Endothelial cell of umbilical vein (primary cell): ENCODE results near the gene RASGRF1. TPM values are rescaled to one million over a fixed set of nuclear protein-coding genes. Genes with fewer than 3 reads are reported as not detected.
"Not testable (repeated sequence)": the region's sequence is repeated elsewhere in the genome, so short reads cannot be mapped to it uniquely, and the experiment has no call there.

Experiments used
- BruUV-seq: library from RNA; stranded (reverse); fragments of 400-500 nt; replicated peaks from 2 replicates; lab custom pipeline; 2021; lab: Mats Ljungman, UMichigan
- CTCF ChIA-PET: fragments of 300-600, 350-600 bp; sonication (Branson Sonifier 250); formaldehyde crosslinking; loops from one replicate; lab custom pipeline; 2021; ENCODE audit warnings: antibody characterized with exemption, inconsistent platforms; lab: Charles Lee
- POLR2A ChIA-PET: fragments of 300-600, 350-600 bp; sonication (Branson Sonifier 250); formaldehyde crosslinking; loops from one replicate; lab custom pipeline; 2021; ENCODE audit warnings: antibody characterized with exemption, inconsistent platforms; lab: Charles Lee
- DNase-seq: peaks from one replicate; pipeline ENCODE4 v3.0.0-alpha.2; 2011; ENCODE audit warnings: low read depth, low spot score
- FAIRE-seq: peaks from 2 replicates; lab custom pipeline; 2011; peaks lifted over from hg19 to GRCh38; lab: Jason Lieb, UNC
- H2AFZ ChIP-seq: 2 replicates; pipeline ENCODE4 v1.6.0; 2012; ENCODE audit warnings: low read depth, low read length, control low read depth, inconsistent platforms
- H3K27ac ChIP-seq: 2 replicates; pipeline ENCODE4 v1.5.1; 2011; ENCODE audit warnings: low read depth, mild to moderate bottlenecking, control low read depth, low read length, moderate library complexity; ENCODE audit not compliant: insufficient read depth
- H3K27me3 ChIP-seq, 2 experiments: 2 replicates each; pipeline versions ENCODE4 v1.6.0 to v1.6.1; 2011; ENCODE audit warnings: low read length in 2 of 2, mixed read lengths in 1 of 2; ENCODE audit not compliant: control insufficient read depth in 2 of 2, insufficient read depth in 2 of 2
- H3K36me3 ChIP-seq, 2 experiments: 2 replicates in 1 of 2; 3 replicates in 1 of 2; pipeline ENCODE4 v1.5.1; 2011; ENCODE audit warnings: low read length in 2 of 2, mild to moderate bottlenecking in 1 of 2, moderate library complexity in 1 of 2; ENCODE audit not compliant: control insufficient read depth in 2 of 2, insufficient read depth in 2 of 2; ENCODE audit errors: extremely low read depth in 1 of 2
- H3K4me1 ChIP-seq: 3 replicates; pipeline ENCODE4 v1.5.1; 2011; ENCODE audit warnings: mild to moderate bottlenecking, low read length; ENCODE audit not compliant: control insufficient read depth, insufficient read depth; ENCODE audit errors: extremely low read depth
- H3K4me2 ChIP-seq: 2 replicates; pipeline ENCODE4 v1.6.1; 2011; ENCODE audit warnings: low read length, control low read depth, mixed read lengths; ENCODE audit not compliant: insufficient read depth
- H3K4me3 ChIP-seq, 3 experiments: fragments of 200-600 bp in 1 of 3; sonication (generic), shearing (Covaris generic) in 1 of 3; replicated peaks in 1 of 3; 2 replicates each; pipeline ENCODE4 v1.5.1; 2011 to 2016; ENCODE audit warnings: control low read depth in 3 of 3, low read length in 3 of 3, mild to moderate bottlenecking in 2 of 3, inconsistent platforms in 1 of 3, low read depth in 1 of 3, moderate library complexity in 1 of 3; ENCODE audit not compliant: insufficient read depth in 1 of 3
- H3K79me2 ChIP-seq: 2 replicates; pipeline ENCODE4 v1.6.0; 2012; ENCODE audit warnings: low read length, inconsistent platforms; ENCODE audit not compliant: control insufficient read depth, insufficient read depth
- H3K9ac ChIP-seq: replicated peaks from 2 replicates; pipeline ENCODE3; 2011; ENCODE audit warnings: low read length, control low read depth; ENCODE audit not compliant: insufficient read depth; ENCODE audit errors: extremely low read depth
- H3K9me1 ChIP-seq: replicated peaks from 3 replicates; pipeline ENCODE4 v1.6.0; 2011; ENCODE audit warnings: mild to moderate bottlenecking, low read length; ENCODE audit not compliant: control insufficient read depth, insufficient read depth; ENCODE audit errors: extremely low read depth
- H3K9me3 ChIP-seq: replicated peaks from 2 replicates; pipeline ENCODE4 v1.5.1; 2012; ENCODE audit warnings: low read length, inconsistent platforms; ENCODE audit not compliant: control insufficient read depth, insufficient read depth
- H4K20me1 ChIP-seq: replicated peaks from 2 replicates; pipeline ENCODE3; 2011; ENCODE audit warnings: mild to moderate bottlenecking, low read length; ENCODE audit not compliant: control insufficient read depth, insufficient read depth; ENCODE audit errors: extremely low read depth
- MYC ChIP-seq: IDR thresholded peaks from one replicate; pipeline ENCODE4 v1.6.1; 2011; ENCODE audit warnings: mild to moderate bottlenecking, low read depth, low read length
- dilution Hi-C: fragments of 300-500 bp; cut with MboI; formaldehyde crosslinking; loops from one replicate; pipeline ENCODE4 v1.15.0; 2019; ENCODE audit warnings: low sequenced_read_pairs; ENCODE audit not compliant: extremely low pct_ligation_motif_present
- intact Hi-C: fragments of 100-400 bp; cut with micrococcal nuclease; formaldehyde crosslinking; loops from one replicate; pipeline ENCODE4 v1.10.0; 2022
- polyA plus RNA-seq, 4 experiments: library from polyadenylated mRNA; depleted of rRNA in 3 of 4; stranded (reverse) in 3 of 4; unstranded in 1 of 4; fragments of >200 nt; gene quantifications; 2 replicates each; pipeline versions ENCODE4 v1.2.1 to v1.2.3, GENCODE V29; 2011 to 2012; ENCODE audit warnings: missing spikeins in 1 of 4
- total RNA-seq: library from RNA; stranded (reverse); gene quantifications from 2 replicates; pipeline ENCODE4 v1.2.3, GENCODE V29; 2021
- TF ChIP-seq, protein P1 (sequence below): IDR thresholded peaks from 2 replicates; pipeline ENCODE4 v1.6.1; 2011; ENCODE audit not compliant: insufficient read depth, insufficient read length

RASGRF1 gene
- total and polyA plus RNA-seq, 2 donors (not counting 3 experiments of a cell fraction or from before 2014, with no cell fraction given), result 0.04 TPM; not detected in 1

DNA sequence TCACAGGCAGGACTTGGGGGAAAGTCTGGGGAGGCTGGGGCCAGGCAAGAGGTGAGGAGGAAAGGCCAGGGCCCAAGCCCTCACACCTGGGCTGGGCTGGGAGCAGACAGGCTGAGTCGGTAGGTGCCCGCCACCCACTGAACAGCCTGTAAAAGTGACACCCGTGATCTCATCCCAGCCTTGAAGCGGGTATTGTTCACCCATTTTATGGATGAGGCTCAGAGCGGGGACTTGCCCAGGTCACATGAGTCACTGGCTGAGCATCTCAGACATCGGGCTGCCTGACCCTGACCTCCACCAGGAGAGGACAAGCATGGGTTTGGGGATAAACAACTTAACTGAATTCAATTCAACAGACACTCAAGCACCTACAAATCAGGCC lies 93.7 kb downstream of the RASGRF1 start:
- Histone ChIP-seq H3K4me2 (no peak overlapping the region), H3K27ac (no peak overlapping the region), H3K4me3 (no peak overlapping the region), H3K4me1 (no peaks in the 10 kb centered on the region), H2AFZ (no peak overlapping the region), H3K9me3 (no peaks in the 10 kb centered on the region), H3K9me1 (no peaks in the 10 kb centered on the region), H3K27me3 (no peaks in the 10 kb centered on the region), H3K36me3 (no peaks in the 10 kb centered on the region), H3K9ac (no peak overlapping the region), H3K79me2 (no peaks in the 10 kb centered on the region), H4K20me1 (no peaks in the 10 kb centered on the region)
- FAIRE-seq (no peak), DNase-seq (no peak)
- TF ChIP-seq, protein P1, sequence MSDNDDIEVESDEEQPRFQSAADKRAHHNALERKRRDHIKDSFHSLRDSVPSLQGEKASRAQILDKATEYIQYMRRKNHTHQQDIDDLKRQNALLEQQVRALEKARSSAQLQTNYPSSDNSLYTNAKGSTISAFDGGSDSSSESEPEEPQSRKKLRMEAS, result no peak
- ChIA-PET CTCF (no interaction called here), POLR2A (no interaction called here)
- intact Hi-C loops, result no loop called here
- BruUV-seq, result no TSS peak
- dilution Hi-C loops, result no loop called here

DNA sequence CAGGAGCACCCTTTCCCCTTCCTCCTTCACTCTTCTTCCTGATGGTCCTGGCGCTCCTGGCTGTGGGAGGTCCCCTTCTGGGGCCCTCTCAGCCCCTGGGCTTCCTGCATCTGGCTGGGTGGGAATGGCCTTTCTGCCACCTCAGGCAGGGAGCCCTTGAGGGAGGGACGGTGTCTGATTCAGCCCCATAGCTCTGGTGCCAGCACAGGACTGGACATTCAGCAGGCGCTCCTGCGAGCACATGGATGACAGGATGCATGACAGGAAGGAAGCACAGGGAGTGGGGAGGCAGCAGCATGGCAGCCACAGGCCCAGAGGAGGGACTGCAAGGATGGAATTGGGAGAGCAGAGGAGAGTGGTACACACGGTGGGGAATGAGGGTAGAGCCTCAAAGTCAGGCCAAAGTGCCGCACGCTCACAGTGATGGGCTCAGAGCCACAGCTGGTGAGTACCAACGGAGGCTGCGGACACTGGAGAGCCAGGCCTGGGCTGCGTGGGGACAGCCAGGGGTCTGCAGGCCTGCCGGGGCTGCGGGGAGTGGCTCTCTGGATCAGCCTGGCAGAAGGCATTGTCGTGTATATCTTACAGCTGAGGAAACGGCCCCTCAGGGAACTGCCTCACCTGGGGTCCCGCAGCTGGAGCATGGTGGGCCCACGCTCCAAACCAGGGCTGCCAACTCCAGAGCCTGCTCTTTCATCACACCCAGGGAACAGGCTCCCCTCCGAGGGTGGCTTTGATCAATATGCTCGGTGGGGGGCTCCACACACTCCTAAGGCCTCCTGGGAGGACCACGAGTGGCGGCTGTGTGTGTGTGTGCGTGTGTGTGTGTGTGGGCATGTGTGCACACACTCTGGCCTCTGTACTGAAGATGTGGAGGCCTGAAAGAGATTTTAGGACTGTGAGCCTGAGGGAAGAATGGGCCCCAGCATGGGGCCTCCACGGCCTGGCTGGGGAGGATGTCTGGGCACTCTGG lies 94.4 kb downstream of the RASGRF1 start:
- no peaks in the 10 kb centered on the region for H3K36me3 ChIP-seq
- H3K27ac ChIP-seq, result no peak overlapping the region
- no peaks in the 10 kb centered on the region for H3K4me1 ChIP-seq
- H3K79me2 ChIP-seq, result no peaks in the 10 kb centered on the region
- H2AFZ ChIP-seq, result peak overlapping the region; percentile 14
- ChIA-PET POLR2A (no interaction called here), CTCF (no interaction called here)
- no peaks in the 10 kb centered on the region for H3K9me3 ChIP-seq
- H3K4me3 ChIP-seq, result no peak overlapping the region
- H3K4me2 ChIP-seq, result no peak overlapping the region
- intact Hi-C loops (no loop called here), dilution Hi-C loops (no loop called here)
- no peak overlapping the region for H3K9ac ChIP-seq
- TF ChIP-seq MYC, result no peak
- no peaks in the 10 kb centered on the region for H3K9me1 ChIP-seq
- BruUV-seq, result no TSS peak
- no peak for FAIRE-seq
- no peak for DNase-seq
- H4K20me1 ChIP-seq, result no peaks in the 10 kb centered on the region
- no peaks in the 10 kb centered on the region for H3K27me3 ChIP-seq

DNA sequence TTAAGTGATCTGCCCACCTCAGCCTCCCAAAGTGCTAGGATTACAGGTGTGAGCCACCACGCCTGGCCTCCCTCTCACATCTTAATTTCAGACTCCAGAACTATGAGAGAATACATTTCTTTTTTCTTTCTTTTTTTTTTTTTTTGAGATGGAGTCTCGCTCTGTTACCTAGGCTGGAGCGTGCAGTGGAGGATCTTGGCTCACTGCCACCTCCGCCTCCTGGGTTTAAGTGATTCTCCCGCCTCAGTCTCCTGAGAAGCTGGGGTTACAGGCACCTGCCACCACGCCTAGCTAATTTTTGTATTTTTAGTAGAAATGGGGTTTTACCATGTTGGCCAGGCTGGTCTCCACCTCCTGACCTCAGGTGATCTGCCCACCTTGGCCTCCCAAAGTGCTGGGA lies 95.4 kb downstream of the RASGRF1 start:
- FAIRE-seq, H3K27me3 ChIP-seq, BruUV-seq, H2AFZ ChIP-seq, H4K20me1 ChIP-seq, H3K9ac ChIP-seq, H3K4me1 ChIP-seq, H3K4me3 ChIP-seq, intact Hi-C loops, H3K4me2 ChIP-seq, POLR2A ChIA-PET, H3K9me3 ChIP-seq, H3K9me1 ChIP-seq, H3K27ac ChIP-seq, DNase-seq, H3K36me3 ChIP-seq, H3K79me2 ChIP-seq, dilution Hi-C loops: not testable (repeated sequence)
- CTCF ChIA-PET, result interaction anchor here (1.6 kb wide), 1 partner anchor 12 kb away, joined by 6 read pairs; no protein-coding TSS in a partner anchor
